RWPE1 (cell line): ENCODE measurements around the gene GSTM3.

ENCODE experiments used
- CTCF ChIA-PET: fragments of 350-600 bp; sonication (Branson Sonifier 250); formaldehyde crosslinking; extraction: SDS; loops from one replicate; lab custom pipeline; 2021; lab: Yijun Ruan, JAX
- POLR2A ChIA-PET: fragments of 400-600 bp; formaldehyde crosslinking; extraction: SDS; loops from one replicate; lab custom pipeline; 2020; ENCODE audit warnings: antibody characterized with exemption; ENCODE audit not compliant: low non-redundant PET; lab: Yijun Ruan, JAX
- DNase-seq: peaks from one replicate; pipeline ENCODE4 v3.0.0; 2012; ENCODE audit warnings: low spot score
- H3K27ac ChIP-seq: fragments of 450-650 bp; 2 replicates; pipeline ENCODE4 v1.5.1; 2017
- CTCF ChIP-seq: fragments of 450-650 bp; conservative IDR thresholded peaks from 2 replicates; pipeline ENCODE4 v1.5.1; 2017; ENCODE audit warnings: low read depth, mild to moderate bottlenecking

The GSTM3 gene

GRCh38 chr1:109722908-109723691 lies 17.7 kb downstream of the GSTM3 start:
- DNase-seq: no peak
- TF ChIP-seq CTCF: no peak
- CTCF ChIA-PET: no interaction called here
- POLR2A ChIA-PET: no interaction called here
- H3K27ac ChIP-seq: no peak overlapping the region

DNA sequence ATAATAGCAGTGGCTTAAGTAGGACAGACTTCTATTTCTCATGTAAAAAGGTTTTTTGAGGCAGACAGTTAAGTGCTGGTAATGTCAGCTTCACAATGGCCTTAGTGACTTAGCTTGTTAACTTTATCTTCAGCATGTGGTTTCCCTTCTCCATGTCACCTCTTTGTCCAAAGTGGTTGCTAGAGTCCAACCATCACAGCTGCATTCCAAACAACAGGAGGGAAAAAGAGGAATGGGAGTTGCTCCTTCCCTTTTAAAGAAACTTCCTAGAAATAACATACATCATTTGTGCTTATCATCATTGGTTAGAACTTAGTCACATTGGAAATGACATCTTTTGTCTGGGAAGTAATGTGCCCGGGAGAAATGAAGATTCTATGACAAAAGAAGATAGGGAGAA lies 18.9 kb downstream of the GSTM3 start:
- TF ChIP-seq CTCF: no peak
- POLR2A ChIA-PET: no interaction called here
- no peak overlapping the region for H3K27ac ChIP-seq
- CTCF ChIA-PET: no interaction called here
- no peak for DNase-seq

- no peak overlapping the region for H3K27ac ChIP-seq
- no peak for TF ChIP-seq CTCF
- CTCF ChIA-PET: interaction anchor here (0.6 kb wide), 2 partner anchors 129 to 1926 kb away, joined by 3 read pairs; no protein-coding TSS in a partner anchor
- POLR2A ChIA-PET: no interaction called here
- DNase-seq: no peak
These were observed 19.8 kb downstream of the GSTM3 start for GRCh38 chr1:109721042-109721441.

GRCh38 chr1:109719337-109719837 lies 21.5 kb downstream of the GSTM3 start:
- CTCF ChIA-PET: no interaction called here
- DNase-seq: no peak
- POLR2A ChIA-PET: no interaction called here
- TF ChIP-seq CTCF: no peak
- H3K27ac ChIP-seq: no peak overlapping the region

GRCh38 chr1:109718495-109718894 lies 22.3 kb downstream of the GSTM3 start:
- TF ChIP-seq CTCF: no peak
- DNase-seq: no peak
- POLR2A ChIA-PET: no interaction called here
- CTCF ChIA-PET: interaction anchor here (0.7 kb wide), 1 partner anchor 127 kb away, joined by 3 read pairs; no protein-coding TSS in a partner anchor
- no peak overlapping the region for H3K27ac ChIP-seq

- DNase-seq: no peak
- ChIA-PET POLR2A (no interaction called here), CTCF (no interaction called here)
- TF ChIP-seq CTCF: no peak
- H3K27ac ChIP-seq: no peak overlapping the region
These were observed 23.1 kb downstream of the GSTM3 start for GRCh38 chr1:109717729-109718128.
